Mesenchymal stem cell (in vitro differentiated cells and primary cell): ENCODE data around the gene SPINT2.
"Not testable (repeated sequence)": the region's sequence is repeated elsewhere in the genome, so short reads cannot be mapped to it uniquely, and the experiment has no call there.

ENCODE experiments used
- DNase-seq: peaks from one replicate; pipeline ENCODE4 v3.0.0-alpha.2; 2013
- H2AFZ ChIP-seq: one replicate; pipeline ENCODE4 v1.6.1; 2013; ENCODE audit warnings: low read depth, mild to moderate bottlenecking, control low read depth, inconsistent platforms, low read length, moderate library complexity
- H2AK5ac ChIP-seq: 2 replicates; pipeline ENCODE4 v1.6.1; 2013; ENCODE audit warnings: low read length, moderate library complexity, mild to moderate bottlenecking, inconsistent platforms; ENCODE audit not compliant: severe bottlenecking
- H2BK120ac ChIP-seq: one replicate; pipeline ENCODE4 v1.6.1; 2013; ENCODE audit warnings: low read depth, mild to moderate bottlenecking, inconsistent platforms, low read length, moderate library complexity
- H2BK12ac ChIP-seq, 2 experiments: one replicate each; pipeline ENCODE4 v1.6.1; 2013; ENCODE audit warnings: inconsistent platforms in 2 of 2, low read length in 2 of 2, mild to moderate bottlenecking in 2 of 2, moderate library complexity in 2 of 2, control low read depth in 1 of 2
- H2BK15ac ChIP-seq: one replicate; pipeline ENCODE4 v1.6.1; 2013; ENCODE audit warnings: mild to moderate bottlenecking, low read depth, inconsistent platforms; ENCODE audit not compliant: poor library complexity, severe bottlenecking
- H2BK5ac ChIP-seq: 2 replicates; pipeline ENCODE4 v1.6.1; 2013; ENCODE audit warnings: low read depth, mild to moderate bottlenecking, low read length, control low read depth, inconsistent platforms; ENCODE audit not compliant: poor library complexity, severe bottlenecking
- H3K14ac ChIP-seq, 2 experiments: one replicate each; pipeline ENCODE4 v1.6.1; 2013; ENCODE audit warnings: inconsistent platforms in 2 of 2, low read length in 2 of 2, control low read depth in 1 of 2, mild to moderate bottlenecking in 1 of 2, moderate library complexity in 1 of 2
- H3K18ac ChIP-seq, 2 experiments: one replicate each; pipeline ENCODE4 v1.6.1; 2013; ENCODE audit warnings: inconsistent platforms in 2 of 2, low read length in 2 of 2, control low read depth in 1 of 2, low read depth in 1 of 2, mild to moderate bottlenecking in 1 of 2
- H3K23ac ChIP-seq, 2 experiments: one replicate each; pipeline ENCODE4 v1.6.1; 2013; ENCODE audit warnings: inconsistent platforms in 2 of 2, low read length in 2 of 2, mild to moderate bottlenecking in 2 of 2, moderate library complexity in 2 of 2, control low read depth in 1 of 2
- H3K27ac ChIP-seq: 2 replicates; pipeline ENCODE4 v1.5.1; 2013; ENCODE audit warnings: mild to moderate bottlenecking, moderate library complexity, low read length, control low read depth, inconsistent platforms; ENCODE audit not compliant: poor library complexity, severe bottlenecking
- H3K27me3 ChIP-seq, 2 experiments: 2 replicates each; pipeline versions ENCODE4 v1.6.1 to v1.7.0; 2013; ENCODE audit warnings: low read length in 2 of 2, mild to moderate bottlenecking in 2 of 2, moderate library complexity in 2 of 2, control low read depth in 1 of 2, inconsistent platforms in 1 of 2; ENCODE audit not compliant: control insufficient read depth in 1 of 2, insufficient read depth in 1 of 2
- H3K36me3 ChIP-seq, 2 experiments: 2 replicates each; pipeline versions ENCODE4 v1.6.1 to v1.7.0; 2013; ENCODE audit warnings: low read length in 2 of 2, control low read depth in 1 of 2, inconsistent platforms in 1 of 2, low read depth in 1 of 2, mild to moderate bottlenecking in 1 of 2; ENCODE audit not compliant: insufficient read depth in 2 of 2, control insufficient read depth in 1 of 2
- H3K4ac ChIP-seq, 2 experiments: one replicate each; pipeline ENCODE4 v1.6.1; 2013; ENCODE audit warnings: inconsistent platforms in 2 of 2, low read length in 2 of 2, mild to moderate bottlenecking in 2 of 2, moderate library complexity in 2 of 2, control low read depth in 1 of 2, low read depth in 1 of 2
- H3K4me1 ChIP-seq: 2 replicates; pipeline ENCODE4 v1.6.1; 2013; ENCODE audit warnings: low read depth, low read length, control low read depth; ENCODE audit not compliant: control insufficient read depth, insufficient read depth
- H3K4me2 ChIP-seq: 2 replicates; pipeline ENCODE4 v1.6.1; 2013; ENCODE audit warnings: low read length, mild to moderate bottlenecking, inconsistent platforms; ENCODE audit not compliant: poor library complexity, severe bottlenecking
- H3K4me3 ChIP-seq, 2 experiments: 2 replicates each; pipeline versions ENCODE4 v1.5.1 to v1.7.0; 2013; ENCODE audit warnings: low read length in 2 of 2, mild to moderate bottlenecking in 2 of 2, control low read depth in 1 of 2, low read depth in 1 of 2; ENCODE audit not compliant: insufficient read depth in 1 of 2
- H3K79me1 ChIP-seq: replicated peaks from 2 replicates; pipeline ENCODE4 v1.6.1; 2013; ENCODE audit warnings: mild to moderate bottlenecking, control low read depth, low read length, inconsistent platforms; ENCODE audit not compliant: poor library complexity, severe bottlenecking
- H3K9ac ChIP-seq: 2 replicates; pipeline ENCODE4 v1.7.0; 2013; ENCODE audit warnings: mild to moderate bottlenecking, low read length, moderate library complexity
- H3K9me3 ChIP-seq: 2 replicates; pipeline ENCODE4 v1.7.0; 2013; ENCODE audit warnings: mild to moderate bottlenecking, low read length; ENCODE audit not compliant: control insufficient read depth
- H4K8ac ChIP-seq: one replicate; pipeline ENCODE4 v1.6.1; 2013; ENCODE audit warnings: inconsistent platforms, mild to moderate bottlenecking, low read length, moderate library complexity
- H4K91ac ChIP-seq: one replicate; pipeline ENCODE4 v1.6.1; 2013; ENCODE audit warnings: mild to moderate bottlenecking, low read length, inconsistent platforms
- WGBS: methylation state at CpG from one replicate; pipeline ENCODE4 v1.1.7; 2013; ENCODE audit warnings: mixed read lengths; 5-methylcytosine and 5-hydroxymethylcytosine counted together

Gene SPINT2

GRCh38 chr19:38224014-38224862, 40.1 kb upstream of the SPINT2 start, which contains the start of gene DPF1:
TSS of gene DPF1 (minus strand) at chr19:38224222. CDS start at chr19:38224142, 80 bp downstream.
- peaks cover 26% of the 10 kb centered on the region for H3K4me1 ChIP-seq
- H3K36me3 ChIP-seq: no peaks in the 10 kb centered on the region
- H3K79me1 ChIP-seq: no peaks in the 10 kb centered on the region
- H4K8ac ChIP-seq: peak within 1 kb of the TSS; percentile 73
- no peak within 1 kb of the TSS for H3K23ac ChIP-seq
- H2BK120ac ChIP-seq: no peak within 1 kb of the TSS
- DNase-seq: peak; percentile 78
- H3K4me3 ChIP-seq: peak within 1 kb of the TSS; percentile 77 to 78
- peak within 1 kb of the TSS; percentile 54 for H3K9ac ChIP-seq
- H3K4ac ChIP-seq: no peak within 1 kb of the TSS
- H3K14ac ChIP-seq: peak within 1 kb of the TSS in 1 of 2 experiments; percentile 86
- no peak within 1 kb of the TSS for H2BK15ac ChIP-seq
- H3K18ac ChIP-seq: peak within 1 kb of the TSS; percentile 11 to 80
- peak within 1 kb of the TSS; percentile 93 for H3K4me2 ChIP-seq
- no peak within 1 kb of the TSS for H2BK5ac ChIP-seq
- H3K27me3 ChIP-seq: peaks cover 16 to 36% of the 10 kb centered on the region in 2 experiments
- H2AFZ ChIP-seq: peak within 1 kb of the TSS; percentile 91
- H2BK12ac ChIP-seq: peak within 1 kb of the TSS in 1 of 2 experiments; percentile 87
- H2AK5ac ChIP-seq: no peak within 1 kb of the TSS
- 4% methylated on average over 34 of the region's 61 CpGs for WGBS
- no peak within 1 kb of the TSS for H3K27ac ChIP-seq
- no peaks in the 10 kb centered on the region for H3K9me3 ChIP-seq
- H4K91ac ChIP-seq: no peak within 1 kb of the TSS

- not testable (repeated sequence) for H3K23ac ChIP-seq, DNase-seq, H3K36me3 ChIP-seq, H2BK15ac ChIP-seq, H2BK5ac ChIP-seq, H2AK5ac ChIP-seq, H2AFZ ChIP-seq, H2BK12ac ChIP-seq, H3K18ac ChIP-seq, H3K14ac ChIP-seq, H4K8ac ChIP-seq, H3K27ac ChIP-seq, H3K9me3 ChIP-seq, H3K79me1 ChIP-seq, H4K91ac ChIP-seq, H2BK120ac ChIP-seq, H3K9ac ChIP-seq, H3K4ac ChIP-seq, H3K4me2 ChIP-seq, H3K4me3 ChIP-seq
- H3K4me1 ChIP-seq: peaks cover 29% of the 10 kb centered on the region
- 100% methylated on average over 2 of the region's 6 CpGs for WGBS
- H3K27me3 ChIP-seq: peaks cover 16 to 36% of the 10 kb centered on the region in 2 experiments
These were observed 39.5 kb upstream of the SPINT2 start for GRCh38 chr19:38224863-38225218.

- H3K4ac ChIP-seq: no peak overlapping the region
- WGBS: 58% methylated on average over 11 of the region's 11 CpGs
- no peak overlapping the region for H3K4me3 ChIP-seq
These were observed 36.9 kb upstream of the SPINT2 start for GRCh38 chr19:38227287-38228004.

GRCh38 chr19:38228005-38228377, 36.4 kb upstream of the SPINT2 start:
- H4K8ac ChIP-seq: no peak overlapping the region
- peak overlapping the region in 1 of 2 experiments; percentile 42 for H2BK12ac ChIP-seq
- no peak overlapping the region for H3K4ac ChIP-seq
- H3K9ac ChIP-seq: no peak overlapping the region
- 10% methylated on average over 8 of the region's 16 CpGs for WGBS
- no peak for DNase-seq
- no peaks in the 10 kb centered on the region for H3K79me1 ChIP-seq
- H3K4me2 ChIP-seq: no peak overlapping the region
- H2BK15ac ChIP-seq: no peak overlapping the region
- peaks cover 26% of the 10 kb centered on the region for H3K4me1 ChIP-seq
- H3K23ac ChIP-seq: peak overlapping the region in 1 of 2 experiments; percentile 88
- H3K27me3 ChIP-seq: peaks cover 21 to 53% of the 10 kb centered on the region in 2 experiments
- H3K4me3 ChIP-seq: no peak overlapping the region
- no peak overlapping the region for H2AFZ ChIP-seq
- no peak overlapping the region for H4K91ac ChIP-seq
- no peak overlapping the region for H3K27ac ChIP-seq
- H2BK120ac ChIP-seq: no peak overlapping the region
- H2BK5ac ChIP-seq: no peak overlapping the region
- peak overlapping the region in 1 of 2 experiments; percentile 77 for H3K14ac ChIP-seq
- H3K18ac ChIP-seq: peak overlapping the region in 1 of 2 experiments; percentile 30
- no peaks in the 10 kb centered on the region for H3K36me3 ChIP-seq
- H2AK5ac ChIP-seq: no peak overlapping the region
- no peaks in the 10 kb centered on the region for H3K9me3 ChIP-seq

More at GRCh38 chr19:38227287-38228004, 36.9 kb upstream of the SPINT2 start:
- no peak overlapping the region for H3K4me2 ChIP-seq
- no peak overlapping the region for H3K23ac ChIP-seq
- H3K27ac ChIP-seq: no peak overlapping the region
- no peaks in the 10 kb centered on the region for H3K36me3 ChIP-seq
- H2BK5ac ChIP-seq: no peak overlapping the region
- H3K14ac ChIP-seq: peak overlapping the region in 1 of 2 experiments; percentile 77
- no peaks in the 10 kb centered on the region for H3K79me1 ChIP-seq
- no peak overlapping the region for H2AK5ac ChIP-seq
- H3K9me3 ChIP-seq: no peaks in the 10 kb centered on the region
- DNase-seq: no peak
- H4K8ac ChIP-seq: no peak overlapping the region
- no peak overlapping the region for H2BK12ac ChIP-seq
- no peak overlapping the region for H4K91ac ChIP-seq
- no peak overlapping the region for H2BK15ac ChIP-seq
- no peak overlapping the region for H2BK120ac ChIP-seq
- H3K18ac ChIP-seq: no peak overlapping the region
- H3K4me1 ChIP-seq: peaks cover 28% of the 10 kb centered on the region
- peaks cover 21 to 52% of the 10 kb centered on the region in 2 experiments for H3K27me3 ChIP-seq
- no peak overlapping the region for H3K9ac ChIP-seq
- no peak overlapping the region for H2AFZ ChIP-seq
